ENCODE data around the gene ITPR2. TPM values are rescaled to one million over a fixed set of nuclear protein-coding genes. Genes with fewer than 3 reads are reported as not detected.

ITPR2 gene
- total and polyA plus RNA-seq, 2 of the 8 experiments (the other 6 are each of a cell fraction or from before 2014, with no cell fraction given), result 4.1 to 48.3 TPM

DNA sequence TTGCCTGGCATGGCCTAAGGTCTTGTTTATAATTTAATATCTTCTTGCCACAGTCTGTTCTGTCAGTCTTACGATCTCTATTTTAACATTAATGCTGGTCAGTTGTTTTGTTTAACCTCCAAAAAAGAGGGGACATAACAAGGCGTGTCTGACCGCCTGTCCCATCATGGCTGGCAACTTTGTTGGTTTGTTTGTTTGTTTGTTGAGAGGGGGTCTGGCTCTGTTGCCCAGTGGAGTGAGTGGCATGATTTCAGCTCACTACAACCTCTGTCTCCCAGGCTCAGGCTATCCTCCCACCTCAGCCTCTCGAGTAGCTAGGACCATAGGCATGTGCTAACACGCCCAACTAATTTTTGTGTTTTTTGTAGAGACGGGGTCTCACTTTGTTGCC is 36.1 kb upstream of the ITPR2 start:
- Histone ChIP-seq H3K18ac (ENCODE audit: extremely low read depth, low read length) (no peak overlapping the region), H2AK5ac (ENCODE audit: low read depth, low read length) (no peak overlapping the region), H3K9ac (replicated peaks in 1 of 4; ENCODE audit: extremely low read depth in 1 of 4, low read depth in 3 of 4, low read length in 3 of 4) (no peak overlapping the region), H4K91ac (replicated peaks; ENCODE audit: insufficient read length, low read length) (no peak overlapping the region), H3K4me1 (replicated peaks in 1 of 4; ENCODE audit: control insufficient read depth in 3 of 4, insufficient read depth in 4 of 4, low read length in 3 of 4) (no peaks in the 10 kb centered on the region), H2BK120ac (replicated peaks; ENCODE audit: low read depth, low read length) (no peak overlapping the region), H3K56ac (replicated peaks; ENCODE audit: insufficient read length, low read depth, low read length) (no peak overlapping the region), H3K23me2 (ENCODE audit: low read depth, low read length) (no peaks in the 10 kb centered on the region), H3K79me1 (ENCODE audit: low read depth, low read length) (no peaks in the 10 kb centered on the region), H3K4me2 (ENCODE audit: insufficient read depth in 1 of 2, low read depth in 2 of 2, low read length in 2 of 2) (no peak overlapping the region), H2BK20ac (ENCODE audit: low read length) (no peak overlapping the region), H3K9me3 (ENCODE audit: insufficient read depth in 2 of 2, low read depth in 1 of 2, low read length in 1 of 2) (no peaks in the 10 kb centered on the region), H4K20me1 (replicated peaks in 1 of 2; ENCODE audit: control insufficient read depth in 1 of 2, insufficient read depth in 2 of 2, low read length in 2 of 2) (no peaks in the 10 kb centered on the region), H3K23ac (ENCODE audit: insufficient read length) (no peak overlapping the region), H3K79me2 (ENCODE audit: control insufficient read depth in 1 of 2, insufficient read depth in 2 of 2, low read length in 2 of 2) (no peaks in the 10 kb centered on the region), H2BK5ac (ENCODE audit: low read depth, low read length) (no peak overlapping the region), H2BK12ac (ENCODE audit: low read depth, low read length) (no peak overlapping the region), H4K5ac (ENCODE audit: insufficient read length, low read depth, low read length) (no peak overlapping the region), H3K4ac (replicated peaks; ENCODE audit: insufficient read length, low read depth, low read length) (no peak overlapping the region), H3K14ac (ENCODE audit: insufficient read length) (no peak overlapping the region), H3K27me3 (replicated peaks in 1 of 4; ENCODE audit: control insufficient read depth in 3 of 4, extremely low read depth in 1 of 4, insufficient read depth in 3 of 4, low read length in 3 of 4) (0 out of 7 replicates have a peak, but pooled peaks cover 0 to 2% (median 0%) of the 10 kb centered on the region in 4 experiments), H3K27ac (ENCODE audit: low read depth, low read length) (no peak overlapping the region), H3K36me3 (ENCODE audit: control insufficient read depth in 2 of 4, insufficient read depth in 4 of 4, low read length in 3 of 4) (no peaks in the 10 kb centered on the region), H4K8ac (ENCODE audit: extremely low read depth, insufficient read depth, low read length) (no peak overlapping the region), H3K4me3 (ENCODE audit: extremely low read depth in 1 of 4, insufficient read depth in 2 of 4, low read depth in 3 of 4, low read length in 4 of 4) (no peak overlapping the region), H2AFZ (ENCODE audit: low read length) (no peak overlapping the region), H2BK15ac (ENCODE audit: low read length) (no peak overlapping the region)
- ChIA-PET POLR2A (ENCODE audit: partially characterized antibody) (interaction anchor here (0.9 to 1.0 kb wide), 2 partner anchors 9 to 11 kb away, joined by 3 to 4 read pairs; no protein-coding TSS in a partner anchor), CTCF (ENCODE audit: partially characterized antibody) (interaction anchor here (0.6 to 10.2 kb wide), 6 partner anchors 8 to 1349 kb away, joined by 4 to 96 read pairs (median 6); no protein-coding TSS in a partner anchor)
- FAIRE-seq (no peak), DNase-seq (ENCODE audit: low read depth in 1 of 2, low spot score in 2 of 2) (no peak)
- TF ChIP-seq CEBPB (IDR thresholded peaks at IDR 0.05; ENCODE audit: low read depth, low read length), result no peak
- no peak for TF ChIP-seq SIRT6 (IDR thresholded peaks at IDR 0.05; ENCODE audit: low read length)
- TF ChIP-seq RAD21 (IDR thresholded peaks at IDR 0.05 in 1 of 2, conservative IDR thresholded peaks at IDR 0.05 in 1 of 2; ENCODE audit: low read depth in 2 of 2, low read length in 2 of 2), result no peak
- TF ChIP-seq NRF1 (IDR thresholded peaks at IDR 0.05; ENCODE audit: low read depth, low read length), result no peak
- TF ChIP-seq, protein P1, sequence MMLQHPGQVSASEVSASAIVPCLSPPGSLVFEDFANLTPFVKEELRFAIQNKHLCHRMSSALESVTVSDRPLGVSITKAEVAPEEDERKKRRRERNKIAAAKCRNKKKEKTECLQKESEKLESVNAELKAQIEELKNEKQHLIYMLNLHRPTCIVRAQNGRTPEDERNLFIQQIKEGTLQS (IDR thresholded peaks at IDR 0.05; ENCODE audit: insufficient read depth, low read depth, low read length), result no peak
- TF ChIP-seq TAF7 (optimal IDR thresholded peaks at IDR 0.05; ENCODE audit: borderline replicate concordance, low read depth, low read length), result no peak
- no peak for TF ChIP-seq POLR2A (IDR thresholded peaks at IDR 0.05; ENCODE audit: control extremely low read depth in 1 of 2, low read depth in 2 of 2, low read length in 2 of 2)
- no peak for TF ChIP-seq SAP30 (IDR thresholded peaks at IDR 0.05; ENCODE audit: insufficient read depth, insufficient replicate concordance, low read length)
- TF ChIP-seq, protein P2, sequence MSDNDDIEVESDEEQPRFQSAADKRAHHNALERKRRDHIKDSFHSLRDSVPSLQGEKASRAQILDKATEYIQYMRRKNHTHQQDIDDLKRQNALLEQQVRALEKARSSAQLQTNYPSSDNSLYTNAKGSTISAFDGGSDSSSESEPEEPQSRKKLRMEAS (IDR thresholded peaks at IDR 0.05), result no peak
- TF ChIP-seq CHD2 (IDR thresholded peaks at IDR 0.05; ENCODE audit: low read length), result no peak
- TF ChIP-seq TCF12 (IDR thresholded peaks at IDR 0.05; ENCODE audit: low read depth, low read length), result no peak
- 87% methylated on average over 6 of the region's 6 CpGs; no CpG with 5 or more reads in 1 of the 2 experiments for WGBS, 2 experiments (ENCODE audit: extremely low coverage in 1 of 2, insufficient coverage in 1 of 2, insufficient read length in 1 of 2, insufficient replicate concordance in 2 of 2, low coverage in 1 of 2, low lambda C conversion rate in 2 of 2, missing lambda C conversion rate in 1 of 2)
